TTC549 (cell line): ENCODE results near the gene RASD1.
"Not testable (repeated sequence)": the region's sequence is repeated elsewhere in the genome, so short reads cannot be mapped to it uniquely, and the experiment has no call there.

Experiments
- FAIRE-seq: peaks from 2 replicates; lab custom pipeline; 2012; peaks lifted over from hg19 to GRCh38; lab: Jason Lieb, UNC

RASD1 gene

DNA sequence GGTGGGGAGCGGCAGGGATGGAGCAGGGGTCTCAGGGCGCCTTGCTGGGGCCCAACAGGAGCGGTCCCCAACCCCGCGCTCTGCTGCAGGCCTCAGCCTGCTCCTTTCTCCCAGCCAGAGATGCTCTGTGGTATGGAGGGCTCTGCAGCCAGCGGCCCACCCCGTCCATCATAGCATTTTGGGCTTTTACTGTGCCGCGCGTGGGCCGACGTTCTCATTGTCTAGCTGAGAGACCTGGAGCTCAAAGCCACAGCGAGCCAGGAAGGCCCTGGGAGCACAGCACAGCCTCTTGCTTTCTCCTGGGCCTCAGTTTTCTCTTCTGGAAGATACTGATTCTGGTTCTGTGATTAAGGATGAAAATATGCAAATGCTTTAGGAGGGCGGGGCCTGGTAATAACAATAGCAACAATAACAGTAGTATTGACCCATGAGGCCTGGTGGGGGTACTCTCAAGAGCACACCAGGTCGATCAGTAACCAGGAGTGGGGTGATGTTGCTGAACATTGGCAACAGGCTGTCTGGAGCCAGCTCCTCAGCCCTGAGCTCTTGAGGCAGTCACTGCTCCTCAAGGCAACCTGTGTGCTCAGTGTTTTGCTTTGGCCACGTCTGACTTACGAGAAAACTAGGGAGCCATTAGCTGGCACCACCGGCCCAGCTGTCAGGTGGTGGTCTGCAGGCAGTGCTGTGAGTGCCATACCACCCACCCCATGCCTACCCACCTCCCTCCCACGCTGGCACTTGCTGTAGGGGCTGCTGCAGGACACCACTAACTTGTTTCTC, 1.1 kb upstream of the RASD1 start:
- FAIRE-seq = no peak

DNA sequence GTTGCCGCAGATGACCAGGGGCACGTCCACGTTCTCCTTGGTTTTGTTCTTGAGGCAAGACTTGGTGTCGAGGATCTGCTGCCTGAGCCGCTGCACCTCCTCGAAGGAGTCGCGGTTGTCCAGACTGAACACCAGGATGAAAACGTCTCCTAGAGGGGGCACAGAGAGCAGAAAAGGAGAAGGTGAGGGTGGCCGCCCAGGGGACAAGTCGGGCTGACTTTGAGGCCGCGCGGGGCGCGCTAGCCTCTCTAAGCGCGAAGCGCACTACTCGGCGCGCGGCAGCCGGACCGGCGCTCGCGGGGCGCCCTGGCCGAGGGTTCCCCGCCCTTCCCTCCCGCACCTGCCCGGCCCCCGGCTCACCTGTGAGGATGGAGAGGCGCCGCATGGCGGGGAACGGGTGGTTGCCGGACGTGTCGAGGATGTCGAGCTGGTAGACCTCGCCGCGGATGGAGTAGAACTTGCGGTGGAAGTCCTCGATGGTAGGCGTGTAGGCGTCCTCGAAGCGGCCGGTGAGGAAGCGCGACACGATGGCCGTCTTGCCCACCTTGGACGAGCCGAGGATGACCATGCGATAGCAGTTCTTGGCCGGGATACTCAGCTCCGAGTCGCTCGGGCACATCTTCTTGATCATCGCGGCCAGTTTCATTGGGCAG, 533 bp downstream of the RASD1 start:
- no peak for FAIRE-seq

GRCh38 chr17:17494870-17495535, 1.2 kb downstream of the RASD1 start:
- FAIRE-seq = no peak

GRCh38 chr17:17494499-17494869, 1.7 kb downstream of the RASD1 start:
- no peak for FAIRE-seq

DNA sequence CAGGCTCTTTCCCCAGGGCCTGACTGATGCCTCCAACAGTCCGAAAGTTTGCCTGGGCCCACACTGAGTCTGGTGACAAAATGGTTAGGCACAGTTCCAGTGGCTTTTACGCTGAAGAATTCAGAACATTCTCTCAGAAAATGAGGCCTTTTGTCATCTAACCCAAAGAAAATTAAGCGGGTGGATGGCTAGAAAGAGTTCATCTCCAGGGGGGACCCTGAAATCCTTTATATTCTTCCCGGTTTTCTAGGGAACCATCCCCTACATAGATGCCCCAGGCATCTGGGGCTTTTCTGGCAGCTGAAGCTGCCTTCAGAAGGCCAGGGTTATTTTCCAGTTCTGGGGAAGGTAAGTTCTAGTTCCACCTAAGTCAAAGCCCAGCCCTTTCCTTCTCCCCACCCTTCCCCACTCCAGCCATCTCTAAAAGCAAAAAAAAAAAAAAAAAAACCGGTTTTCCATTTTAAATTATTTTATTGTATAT, 2.2 kb downstream of the RASD1 start:
- no peak for FAIRE-seq

GRCh38 chr17:17493249-17493985, 2.8 kb downstream of the RASD1 start:
- no peak for FAIRE-seq

GRCh38 chr17:17492571-17492970, 3.6 kb downstream of the RASD1 start:
- FAIRE-seq = no peak

DNA sequence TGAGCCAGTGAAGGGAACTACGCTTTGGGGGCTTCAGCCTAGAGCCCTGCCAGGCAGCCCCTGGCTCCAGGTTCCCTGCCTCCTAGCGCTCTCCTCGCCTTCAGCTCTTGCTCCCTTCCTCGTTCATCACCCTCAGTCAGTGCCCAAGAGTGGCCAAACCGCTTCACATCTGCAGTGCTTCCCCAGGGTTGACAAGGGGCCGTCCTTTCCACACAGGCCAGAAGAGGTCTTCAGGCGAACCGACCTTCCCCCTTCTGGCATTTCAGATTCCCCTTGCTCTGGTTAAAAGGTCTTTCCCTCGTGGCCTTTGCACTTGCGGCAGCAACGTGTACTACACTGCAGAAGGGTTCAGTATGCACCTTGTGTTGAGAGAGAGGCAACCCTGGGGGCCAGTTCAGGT, 4.1 kb downstream of the RASD1 start:
- FAIRE-seq = no peak

DNA sequence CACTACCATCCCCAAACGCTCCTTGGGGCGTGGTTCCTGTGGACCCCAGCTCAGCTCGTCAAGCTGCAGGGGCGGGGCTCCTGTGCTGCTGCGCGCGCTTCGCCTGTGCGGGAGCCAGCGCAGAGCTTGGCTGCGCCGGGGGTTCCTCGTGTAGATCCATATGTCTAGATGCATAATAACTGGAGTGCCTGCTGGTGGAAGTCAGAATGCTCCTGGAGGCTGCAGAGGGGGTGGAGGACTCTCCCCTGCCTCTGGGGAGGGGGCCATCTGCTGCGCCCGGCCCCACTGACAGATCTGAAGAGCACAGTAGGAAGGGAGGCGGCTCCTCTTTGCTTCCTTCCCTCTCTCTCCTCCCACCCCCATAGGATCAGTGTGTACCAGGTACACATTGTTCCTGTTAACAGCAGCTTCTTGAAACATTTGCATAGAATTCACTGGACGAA, 4.6 kb downstream of the RASD1 start:
- no peak for FAIRE-seq

DNA sequence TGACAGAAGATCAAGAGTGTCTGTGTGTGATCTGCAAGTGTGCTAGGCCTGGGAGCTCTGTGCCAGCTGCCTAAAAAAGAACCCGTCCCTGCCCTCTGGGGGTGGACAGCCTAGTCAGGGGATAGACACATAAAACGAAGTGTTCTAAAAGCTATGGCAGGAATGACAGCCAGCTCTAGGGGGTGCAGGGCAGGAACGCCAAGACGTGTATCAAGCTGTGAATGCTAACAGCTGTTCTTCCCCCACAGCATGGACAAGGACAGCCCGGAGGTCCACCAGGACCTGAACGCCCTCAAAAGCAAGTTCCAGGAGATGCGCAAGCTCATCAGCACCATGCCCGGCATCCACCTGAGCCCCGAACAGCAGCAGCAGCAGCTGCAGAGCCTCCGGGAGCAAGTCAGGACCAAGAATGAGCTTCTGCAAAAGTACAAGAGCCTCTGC, 5.1 kb downstream of the RASD1 start:
- FAIRE-seq = no peak

DNA sequence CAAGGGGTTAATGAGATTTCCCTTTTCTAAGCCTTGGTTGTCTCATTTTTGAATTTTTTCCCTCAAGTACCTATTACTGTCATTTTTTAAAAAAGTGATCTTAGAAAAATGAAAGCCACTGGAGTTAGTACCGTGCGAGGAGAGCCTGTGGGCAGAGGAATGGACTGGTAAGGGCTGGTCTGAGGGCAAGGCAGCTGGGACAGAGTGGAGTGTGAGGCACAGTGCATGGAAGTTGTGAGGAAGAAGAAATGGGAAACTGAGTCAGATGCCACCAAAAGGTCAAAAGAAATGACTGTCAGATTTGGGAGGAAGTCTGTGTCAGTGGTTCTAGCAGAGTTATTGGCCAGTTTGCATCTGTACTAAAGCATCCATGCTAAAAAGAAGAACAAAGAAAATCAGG, 8.2 kb downstream of the RASD1 start:
- FAIRE-seq = no peak

DNA sequence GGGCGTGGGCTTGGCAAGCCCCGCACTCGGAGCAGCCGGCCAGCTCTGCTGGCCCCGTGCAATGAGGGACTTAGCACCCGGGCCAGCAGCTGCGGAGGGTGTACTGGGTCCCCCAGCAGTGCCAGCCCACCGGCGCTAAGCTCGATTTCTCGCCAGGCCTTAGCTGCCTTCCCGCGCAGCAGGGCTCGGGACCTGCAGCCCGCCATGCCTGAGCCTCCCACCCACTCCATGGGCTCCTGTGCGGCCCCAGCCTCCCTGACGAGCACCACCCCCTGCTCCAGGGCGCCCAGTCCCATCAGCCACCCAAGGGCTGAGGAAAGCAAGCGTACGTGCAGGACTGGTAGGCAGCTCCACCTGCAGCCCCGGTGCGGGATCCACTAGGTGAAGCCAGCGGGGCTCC, 9.8 kb downstream of the RASD1 start:
- FAIRE-seq = not testable (repeated sequence)

DNA sequence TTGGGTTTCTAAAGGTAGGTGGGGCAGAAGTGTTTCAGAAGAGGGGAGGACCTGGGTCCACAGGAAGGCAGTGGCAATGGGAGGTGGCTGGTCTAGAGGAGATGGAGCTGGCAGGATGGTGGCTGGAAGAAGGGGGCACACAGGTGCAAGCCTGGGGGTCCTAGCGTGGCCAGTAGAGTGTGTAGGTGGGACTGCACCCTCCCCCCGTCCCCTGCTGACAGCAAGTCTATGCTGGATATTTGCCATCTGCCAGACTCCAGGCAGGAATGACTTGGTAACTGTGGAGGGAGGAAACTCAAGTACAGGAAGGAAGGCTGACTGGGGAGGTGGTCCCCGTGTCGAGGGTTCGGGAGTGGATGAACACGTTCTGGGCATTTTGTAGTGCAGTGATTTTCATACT, 10.8 kb downstream of the RASD1 start:
- no peak for FAIRE-seq

DNA sequence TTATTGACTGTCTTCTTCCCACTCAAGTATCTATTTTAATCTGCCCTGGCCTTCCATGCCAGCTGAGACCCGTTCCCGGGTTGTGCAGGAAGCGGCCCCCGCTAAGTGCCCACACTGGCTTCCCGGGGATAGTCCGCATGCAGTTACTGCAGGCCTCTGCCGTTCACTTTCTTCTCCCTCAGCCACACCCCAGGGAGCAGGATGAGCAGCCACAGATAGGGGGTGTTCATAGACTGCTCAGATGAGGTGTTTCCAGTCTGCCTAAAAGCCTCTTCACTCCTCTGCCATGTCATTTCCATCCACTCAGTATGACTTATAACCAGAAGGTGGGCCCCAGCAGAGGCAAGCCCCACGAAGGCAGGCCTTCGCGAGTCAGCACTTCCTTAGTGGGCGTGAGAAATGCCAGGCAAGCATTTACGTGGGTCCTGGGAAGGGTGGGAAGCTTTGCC, 11.7 kb downstream of the RASD1 start:
- FAIRE-seq = no peak

DNA sequence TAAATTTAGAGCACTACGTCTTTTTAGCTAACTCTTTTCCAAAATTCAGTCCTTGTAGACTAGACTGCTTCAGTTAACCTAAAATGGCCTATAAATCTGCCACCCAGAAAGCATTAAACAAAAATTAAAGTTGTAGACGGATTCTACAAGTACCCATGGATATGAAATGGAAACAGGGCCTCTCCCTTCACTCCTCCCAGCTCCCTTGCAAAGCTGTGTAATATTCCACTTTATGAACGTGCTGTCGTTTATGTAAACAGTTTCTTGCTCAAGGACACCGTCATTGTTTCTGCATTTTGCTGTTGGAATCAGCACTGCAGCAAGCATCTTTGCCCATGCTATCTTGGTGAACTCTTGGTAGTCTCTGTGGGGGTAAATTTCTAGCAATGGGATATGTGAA, 14.3 kb downstream of the RASD1 start:
- FAIRE-seq = no peak

DNA sequence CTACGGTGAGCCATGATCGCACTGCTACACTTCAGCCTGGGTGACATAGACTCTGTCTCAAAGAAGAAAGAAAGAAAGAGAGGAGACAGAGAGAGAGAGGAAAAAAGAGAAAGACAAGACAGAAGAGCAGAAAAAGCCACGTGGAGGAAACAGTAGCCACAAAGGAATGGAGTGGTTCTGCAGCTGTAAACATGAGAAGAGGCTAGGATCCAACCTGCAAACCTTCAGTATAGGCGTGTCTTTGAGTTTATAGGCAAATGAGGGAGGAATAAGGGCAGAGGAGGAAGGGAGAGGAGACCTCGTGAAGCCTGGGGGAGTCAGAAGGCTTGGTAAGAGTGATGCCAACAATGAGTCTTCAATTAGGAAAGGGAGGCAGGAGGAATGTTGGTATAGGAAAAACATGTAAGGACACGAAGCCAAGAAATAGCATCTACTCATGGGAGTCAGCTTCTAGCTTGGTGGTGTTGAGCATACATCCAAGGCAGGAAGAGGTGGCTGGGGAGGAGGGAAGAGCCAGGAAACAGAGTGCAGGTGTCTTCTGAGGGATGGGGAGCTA, 15.5 kb downstream of the RASD1 start:
- no peak for FAIRE-seq

DNA sequence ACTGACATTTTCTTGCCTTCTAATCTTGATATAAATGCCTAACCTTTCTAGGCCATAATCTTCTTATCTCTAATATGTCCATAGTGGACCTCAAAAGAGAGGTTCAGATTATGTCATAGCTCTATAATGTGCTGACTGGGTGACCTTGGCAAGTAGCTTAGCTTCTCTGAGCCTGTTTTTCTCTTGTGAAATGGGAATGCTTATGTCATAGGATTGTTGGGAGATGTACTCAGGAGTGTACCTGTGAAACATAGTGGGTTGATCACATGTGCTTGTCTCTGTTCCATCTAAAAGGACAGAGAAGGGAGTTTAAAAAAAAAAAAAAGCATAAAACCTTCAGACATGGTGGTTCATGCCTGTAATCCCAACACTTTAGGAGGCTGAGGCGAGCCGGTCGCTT, 17.0 kb downstream of the RASD1 start:
- FAIRE-seq = no peak

- no peak for FAIRE-seq
Measured at GRCh38 chr17:17476865-17477467, 19.2 kb downstream of the RASD1 start, which contains the start of gene MED9. Gene MED9, plus strand, starts transcription at chr17:17477000. Its CDS starts 42 bp downstream, at chr17:17477042.

GRCh38 chr17:17474341-17474740, 21.9 kb downstream of the RASD1 start:
- FAIRE-seq = no peak

DNA sequence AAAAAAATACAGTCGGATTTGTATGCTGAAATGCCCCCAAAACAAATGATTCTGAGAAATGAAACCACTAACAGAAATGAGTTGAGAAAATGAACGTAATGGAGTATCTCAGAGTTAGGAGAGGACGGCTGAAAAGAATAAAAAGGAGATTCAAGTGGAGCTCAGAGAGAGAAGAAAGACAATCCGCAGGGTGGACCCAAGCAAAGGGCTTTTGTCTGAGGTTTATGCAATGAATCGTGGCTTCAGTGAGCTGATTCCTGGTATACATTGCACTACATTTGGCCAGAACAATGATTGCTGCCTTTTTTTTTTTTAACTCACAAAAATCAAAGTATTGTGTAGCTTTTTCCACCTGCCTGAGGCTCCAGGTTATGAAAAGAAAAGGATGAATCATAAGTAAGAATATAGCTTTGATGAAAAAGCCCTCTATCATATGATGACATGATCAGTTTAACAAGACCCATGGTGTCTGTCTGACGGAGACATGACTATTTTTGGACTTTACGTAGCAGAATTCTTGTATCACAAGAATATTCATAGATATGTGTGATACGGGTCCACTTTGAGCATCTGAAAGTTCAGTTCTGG, 23.8 kb downstream of the RASD1 start:
- FAIRE-seq = no peak

GRCh38 chr17:17469996-17470395, 26.2 kb downstream of the RASD1 start:
- FAIRE-seq = no peak
